Endothelial cell of umbilical vein (primary cell): Measurements from ENCODE around the gene ABCA1. TPM values are rescaled to one million over a fixed set of nuclear protein-coding genes. Genes with fewer than 3 reads are reported as not detected.

Experiments used
- BruUV-seq: library from RNA; stranded (reverse); fragments of 400-500 nt; replicated peaks from 2 replicates; lab custom pipeline; 2021; lab: Mats Ljungman, UMichigan
- CTCF ChIA-PET: fragments of 300-600, 350-600 bp; sonication (Branson Sonifier 250); formaldehyde crosslinking; loops from one replicate; lab custom pipeline; 2021; ENCODE audit warnings: antibody characterized with exemption, inconsistent platforms; lab: Charles Lee
- POLR2A ChIA-PET: fragments of 300-600, 350-600 bp; sonication (Branson Sonifier 250); formaldehyde crosslinking; loops from one replicate; lab custom pipeline; 2021; ENCODE audit warnings: antibody characterized with exemption, inconsistent platforms; lab: Charles Lee
- DNase-seq: peaks from one replicate; pipeline ENCODE4 v3.0.0-alpha.2; 2011; ENCODE audit warnings: low read depth, low spot score
- FAIRE-seq: peaks from 2 replicates; lab custom pipeline; 2011; peaks lifted over from hg19 to GRCh38; lab: Jason Lieb, UNC
- H2AFZ ChIP-seq: 2 replicates; pipeline ENCODE4 v1.6.0; 2012; ENCODE audit warnings: low read depth, low read length, control low read depth, inconsistent platforms
- H3K27ac ChIP-seq: 2 replicates; pipeline ENCODE4 v1.5.1; 2011; ENCODE audit warnings: low read depth, mild to moderate bottlenecking, control low read depth, low read length, moderate library complexity; ENCODE audit not compliant: insufficient read depth
- H3K27me3 ChIP-seq, 2 experiments: 2 replicates each; pipeline versions ENCODE4 v1.6.0 to v1.6.1; 2011; ENCODE audit warnings: low read length in 2 of 2, mixed read lengths in 1 of 2; ENCODE audit not compliant: control insufficient read depth in 2 of 2, insufficient read depth in 2 of 2
- H3K36me3 ChIP-seq, 2 experiments: 2 replicates in 1 of 2; 3 replicates in 1 of 2; pipeline ENCODE4 v1.5.1; 2011; ENCODE audit warnings: low read length in 2 of 2, mild to moderate bottlenecking in 1 of 2, moderate library complexity in 1 of 2; ENCODE audit not compliant: control insufficient read depth in 2 of 2, insufficient read depth in 2 of 2; ENCODE audit errors: extremely low read depth in 1 of 2
- H3K4me1 ChIP-seq: 3 replicates; pipeline ENCODE4 v1.5.1; 2011; ENCODE audit warnings: mild to moderate bottlenecking, low read length; ENCODE audit not compliant: control insufficient read depth, insufficient read depth; ENCODE audit errors: extremely low read depth
- H3K4me2 ChIP-seq: 2 replicates; pipeline ENCODE4 v1.6.1; 2011; ENCODE audit warnings: low read length, control low read depth, mixed read lengths; ENCODE audit not compliant: insufficient read depth
- H3K4me3 ChIP-seq, 3 experiments: fragments of 200-600 bp in 1 of 3; sonication (generic), shearing (Covaris generic) in 1 of 3; replicated peaks in 1 of 3; 2 replicates each; pipeline ENCODE4 v1.5.1; 2011 to 2016; ENCODE audit warnings: control low read depth in 3 of 3, low read length in 3 of 3, mild to moderate bottlenecking in 2 of 3, inconsistent platforms in 1 of 3, low read depth in 1 of 3, moderate library complexity in 1 of 3; ENCODE audit not compliant: insufficient read depth in 1 of 3
- H3K79me2 ChIP-seq: 2 replicates; pipeline ENCODE4 v1.6.0; 2012; ENCODE audit warnings: low read length, inconsistent platforms; ENCODE audit not compliant: control insufficient read depth, insufficient read depth
- H3K9ac ChIP-seq: replicated peaks from 2 replicates; pipeline ENCODE3; 2011; ENCODE audit warnings: low read length, control low read depth; ENCODE audit not compliant: insufficient read depth; ENCODE audit errors: extremely low read depth
- H3K9me1 ChIP-seq: replicated peaks from 3 replicates; pipeline ENCODE4 v1.6.0; 2011; ENCODE audit warnings: mild to moderate bottlenecking, low read length; ENCODE audit not compliant: control insufficient read depth, insufficient read depth; ENCODE audit errors: extremely low read depth
- H3K9me3 ChIP-seq: replicated peaks from 2 replicates; pipeline ENCODE4 v1.5.1; 2012; ENCODE audit warnings: low read length, inconsistent platforms; ENCODE audit not compliant: control insufficient read depth, insufficient read depth
- H4K20me1 ChIP-seq: replicated peaks from 2 replicates; pipeline ENCODE3; 2011; ENCODE audit warnings: mild to moderate bottlenecking, low read length; ENCODE audit not compliant: control insufficient read depth, insufficient read depth; ENCODE audit errors: extremely low read depth
- CTCF ChIP-seq, 2 donors: IDR thresholded peaks; 1 replicate in 1 of 2; 2 replicates in 1 of 2; pipeline ENCODE4 v1.5.1; 2011; ENCODE audit warnings: low read length in 2 of 2, mild to moderate bottlenecking in 2 of 2, moderate library complexity in 2 of 2, control low read depth in 1 of 2, inconsistent platforms in 1 of 2, low read depth in 1 of 2; ENCODE audit not compliant: insufficient read depth in 1 of 2; ENCODE audit errors: extremely low read depth in 1 of 2
- EZH2 ChIP-seq: IDR thresholded peaks from 2 replicates; pipeline ENCODE4 v1.6.1; 2012; ENCODE audit warnings: borderline replicate concordance, low read depth, mild to moderate bottlenecking, moderate library complexity, low read length, inconsistent platforms; ENCODE audit not compliant: severe bottlenecking
- FOS ChIP-seq: IDR thresholded peaks from 2 replicates; pipeline ENCODE4 v1.6.1; 2011; ENCODE audit warnings: mild to moderate bottlenecking, low read length, moderate library complexity, borderline replicate concordance; ENCODE audit not compliant: insufficient read depth
- GATA2 ChIP-seq: IDR thresholded peaks from 2 replicates; pipeline ENCODE4 v1.7.0; 2011; ENCODE audit warnings: low read depth, mild to moderate bottlenecking, moderate library complexity, mixed read lengths, low read length; ENCODE audit not compliant: insufficient read length, insufficient read depth
- JUN ChIP-seq: IDR thresholded peaks from 2 replicates; pipeline ENCODE4 v1.6.1; 2011; ENCODE audit warnings: borderline replicate concordance, low read depth; ENCODE audit not compliant: insufficient read length, insufficient read depth
- MAX ChIP-seq: IDR thresholded peaks from 2 replicates; pipeline ENCODE4 v1.6.1; 2011; ENCODE audit not compliant: insufficient read depth, insufficient read length
- MYC ChIP-seq: IDR thresholded peaks from one replicate; pipeline ENCODE4 v1.6.1; 2011; ENCODE audit warnings: mild to moderate bottlenecking, low read depth, low read length
- POLR2A ChIP-seq: IDR thresholded peaks from 2 replicates; pipeline ENCODE4 v1.6.1; 2012; ENCODE audit warnings: low read depth, mild to moderate bottlenecking, control low read depth, low read length
- POLR2AphosphoS5 ChIP-seq: IDR thresholded peaks from 2 replicates; pipeline ENCODE4 v1.6.1; 2012; ENCODE audit warnings: low read depth, mild to moderate bottlenecking, control low read depth, low read length, moderate library complexity; ENCODE audit not compliant: insufficient read depth
- dilution Hi-C: fragments of 300-500 bp; cut with MboI; formaldehyde crosslinking; loops from one replicate; pipeline ENCODE4 v1.15.0; 2019; ENCODE audit warnings: low sequenced_read_pairs; ENCODE audit not compliant: extremely low pct_ligation_motif_present
- intact Hi-C: fragments of 100-400 bp; cut with micrococcal nuclease; formaldehyde crosslinking; loops from one replicate; pipeline ENCODE4 v1.10.0; 2022
- polyA plus RNA-seq, 4 experiments: library from polyadenylated mRNA; depleted of rRNA in 3 of 4; stranded (reverse) in 3 of 4; unstranded in 1 of 4; fragments of >200 nt; gene quantifications; 2 replicates each; pipeline versions ENCODE4 v1.2.1 to v1.2.3, GENCODE V29; 2011 to 2012; ENCODE audit warnings: missing spikeins in 1 of 4
- total RNA-seq: library from RNA; stranded (reverse); gene quantifications from 2 replicates; pipeline ENCODE4 v1.2.3, GENCODE V29; 2021

Gene ABCA1
- total and polyA plus RNA-seq, 2 donors (not counting 3 experiments of a cell fraction or from before 2014, with no cell fraction given) = 2.4 to 9.8 TPM

GRCh38 chr9:104853159-104853558 lies 74.8 kb downstream of the ABCA1 start:
- POLR2A ChIA-PET = interaction anchor here (0.6 kb wide), 1 partner anchor 125 kb away, joined by 4 read pairs; no protein-coding TSS in a partner anchor
- H3K27ac ChIP-seq = no peak overlapping the region

More at GRCh38 chr9:104853159-104853558, 74.8 kb downstream of the ABCA1 start:
- dilution Hi-C loops = no loop called here
- Histone ChIP-seq H3K4me1 (peaks cover 17% of the 10 kb centered on the region), H4K20me1 (no peaks in the 10 kb centered on the region), H3K4me2 (no peak overlapping the region), H3K79me2 (no peaks in the 10 kb centered on the region), H3K27me3 (no peaks in the 10 kb centered on the region), H3K36me3 (no peaks in the 10 kb centered on the region), H2AFZ (no peak overlapping the region), H3K9ac (no peak overlapping the region), H3K4me3 (no peak overlapping the region), H3K9me1 (no peaks in the 10 kb centered on the region), H3K9me3 (no peaks in the 10 kb centered on the region)
- intact Hi-C loops = no loop called here
- DNase-seq (no peak), FAIRE-seq (no peak)
- no TSS peak for BruUV-seq
- CTCF ChIA-PET = interaction anchor here (0.6 to 2.7 kb wide), 2 partner anchors 10 to 40 kb away, joined by 3 to 13 read pairs; no protein-coding TSS in a partner anchor
- TF ChIP-seq JUN (no peak), POLR2AphosphoS5 (no peak), FOS (no peak), EZH2 (no peak), MYC (no peak), GATA2 (no peak), CTCF (IDR thresholded peaks at IDR 0.05; ENCODE audit: extremely low read depth in 1 of 2, insufficient read depth in 1 of 2, low read depth in 1 of 2, low read length in 2 of 2) (no peak), POLR2A (no peak), MAX (no peak)
